NCI-H1930 (cell line): Measurements from ENCODE around the gene SLC16A3.

Experiments
- DNase-seq, 2 experiments: peaks; one replicate each; lab custom pipeline; 2025; lab: John Stamatoyannopoulos, UW

SLC16A3 gene

DNA sequence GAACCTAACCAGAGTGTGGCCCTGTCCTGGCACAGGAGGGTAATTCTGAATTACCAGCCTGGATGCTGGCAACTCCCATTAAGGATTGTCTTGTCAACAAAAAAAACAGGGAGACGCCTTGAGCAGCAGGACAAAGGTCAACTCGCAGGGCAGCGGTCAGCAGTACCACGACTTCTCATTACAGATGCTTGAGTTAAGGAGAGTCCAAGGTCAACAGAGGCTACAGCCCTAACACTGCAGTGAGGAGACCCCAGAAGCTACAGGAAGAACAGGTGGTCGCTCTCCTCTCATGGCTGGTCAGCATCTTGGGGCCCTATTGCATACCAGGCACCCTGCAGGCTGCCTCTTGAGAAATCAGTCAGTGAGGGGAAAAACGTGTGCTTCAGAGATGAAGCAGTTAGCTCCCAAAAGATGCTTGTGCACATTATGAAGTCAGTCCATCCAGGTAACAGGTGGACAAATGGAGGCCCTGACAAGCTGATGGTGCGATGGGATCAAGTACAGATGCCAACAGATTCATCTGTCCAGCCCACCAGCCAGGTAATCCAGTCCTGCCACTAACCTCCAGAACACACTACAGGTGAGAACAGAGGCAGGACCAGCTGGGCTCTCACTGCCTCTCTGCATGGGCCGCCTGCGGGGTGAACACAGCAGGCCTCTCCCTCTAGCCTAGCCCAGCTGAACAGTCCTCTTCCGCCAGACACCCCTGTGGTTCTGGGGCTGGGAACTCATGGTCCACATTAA is 40.5 kb downstream of the SLC16A3 start:
- DNase-seq, result no peak

GRCh38 chr17:82269882-82270500 is 41.1 kb downstream of the SLC16A3 start:
- no peak for DNase-seq

DNA sequence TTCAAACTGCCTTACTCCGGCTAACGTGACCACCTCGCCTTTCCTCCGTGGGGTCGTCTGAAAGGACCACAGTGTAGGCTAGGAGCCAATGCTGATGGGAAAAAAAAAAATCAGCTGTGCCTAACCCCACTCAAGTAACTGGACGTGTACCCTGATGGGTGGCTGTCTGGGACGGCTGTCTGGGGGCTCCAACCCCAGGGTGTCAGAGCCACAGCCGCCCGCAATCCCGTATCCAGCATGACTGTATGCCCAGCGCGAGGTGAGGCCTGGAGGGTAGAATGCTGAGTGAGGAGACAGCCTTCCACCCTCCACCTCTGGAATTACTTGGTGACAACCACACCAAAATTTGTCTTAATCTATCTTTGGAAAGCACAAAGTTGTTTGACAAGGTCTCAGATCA is 41.8 kb downstream of the SLC16A3 start:
- DNase-seq, result no peak

DNA sequence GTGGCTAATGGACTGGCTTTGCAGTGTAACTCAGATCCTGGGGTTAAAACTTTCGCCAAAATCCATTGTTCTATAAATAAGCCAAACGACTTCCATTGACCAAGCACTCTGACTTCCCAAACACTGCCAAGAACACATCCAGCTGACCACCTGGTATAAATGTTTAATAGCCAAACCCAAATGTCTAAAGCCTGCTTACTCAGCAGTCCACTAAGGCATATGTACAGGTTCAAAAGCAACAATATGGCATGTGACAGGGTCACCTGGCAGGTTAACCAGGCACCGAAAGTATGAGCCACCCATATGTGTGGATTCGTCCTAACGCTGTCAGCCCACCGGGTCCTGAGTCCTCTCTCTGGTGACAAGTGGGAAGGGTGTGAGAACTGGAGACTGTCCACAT is 42.6 kb downstream of the SLC16A3 start:
- no peak for DNase-seq

- DNase-seq, result no peak
These were observed 43.9 kb downstream of the SLC16A3 start for GRCh38 chr17:82272495-82273326.

GRCh38 chr17:82273327-82274133 is 44.7 kb downstream of the SLC16A3 start, which contains the start of gene CSNK1D:
Gene CSNK1D (minus strand): TSS chr17:82273700. CDS start chr17:82273381, 319 bp downstream.
- peak; percentile 73 to 91 for DNase-seq

- DNase-seq, result no peak
These were observed 45.5 kb downstream of the SLC16A3 start for GRCh38 chr17:82274134-82275020.

DNA sequence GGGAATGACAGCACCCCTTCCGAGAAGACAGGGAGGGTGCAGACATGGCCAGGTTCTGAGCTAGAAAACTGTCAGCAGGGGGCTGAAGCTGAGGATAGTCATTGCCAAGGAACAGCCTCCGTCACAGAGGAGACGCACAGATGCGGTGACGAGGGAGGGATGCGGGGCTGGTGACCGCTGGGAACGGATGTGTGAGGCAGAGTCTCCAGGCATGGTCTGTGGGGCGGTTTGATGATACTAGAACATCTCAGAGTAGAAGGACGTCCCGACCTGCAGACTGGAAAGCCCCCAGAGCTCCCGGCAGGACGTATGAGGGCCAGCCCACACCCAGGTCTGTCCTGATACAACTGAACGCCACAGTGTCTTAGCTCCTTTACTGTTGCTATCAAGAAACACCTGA is 46.5 kb downstream of the SLC16A3 start:
- no peak for DNase-seq

GRCh38 chr17:82276938-82277337 is 48.1 kb downstream of the SLC16A3 start:
- no peak for DNase-seq

DNA sequence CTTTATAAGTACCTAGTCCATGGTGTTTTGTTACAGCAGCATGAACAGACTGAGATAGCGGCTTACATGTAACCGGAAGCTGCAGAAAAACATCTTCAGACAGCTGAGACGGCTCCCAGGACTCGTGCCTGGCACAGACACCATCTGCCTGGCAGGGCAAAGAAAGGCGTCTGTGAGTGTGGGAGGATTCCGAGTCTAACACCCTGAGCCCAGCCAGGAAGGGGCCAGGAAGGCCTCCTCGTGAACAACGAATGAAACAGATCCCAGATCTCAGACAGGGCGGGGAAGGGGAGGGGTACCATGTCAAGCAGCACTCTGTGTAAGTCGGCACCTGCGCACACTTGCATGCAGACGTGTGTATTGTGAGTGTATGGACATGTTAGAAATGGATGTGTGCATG is 49.0 kb downstream of the SLC16A3 start:
- DNase-seq, result no peak

GRCh38 chr17:82278308-82278707 is 49.5 kb downstream of the SLC16A3 start:
- DNase-seq, result no peak

DNA sequence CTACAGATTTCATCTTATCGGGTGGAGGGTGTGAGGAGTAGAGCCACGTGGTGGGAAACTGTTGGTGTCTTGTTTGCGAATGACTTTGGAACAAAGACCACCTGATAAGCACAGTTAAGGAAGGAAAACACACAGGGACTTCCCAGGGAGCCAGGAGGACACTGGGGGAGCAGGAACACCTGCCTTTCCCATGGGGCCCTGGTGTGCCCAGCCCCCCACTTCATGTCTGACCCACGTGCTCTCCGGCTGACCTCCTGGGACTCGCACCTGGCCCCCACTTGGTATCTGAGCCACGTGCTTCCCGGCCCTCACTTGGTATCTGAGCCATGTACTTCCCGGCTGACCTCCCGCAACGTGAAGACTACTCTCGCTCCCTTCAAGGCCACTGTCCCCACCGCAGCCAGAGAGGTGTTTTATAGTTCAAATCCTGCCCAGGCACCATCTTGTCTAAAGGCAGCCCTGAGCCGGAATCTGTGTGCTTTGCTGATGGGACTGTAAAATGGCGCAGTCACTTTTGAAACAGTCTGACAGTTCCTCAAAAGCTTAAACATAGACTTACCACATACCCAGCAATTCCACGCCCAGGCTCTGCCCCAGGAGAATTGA is 50.0 kb downstream of the SLC16A3 start:
- no peak for DNase-seq

- no peak for DNase-seq
These were observed 51.7 kb downstream of the SLC16A3 start for GRCh38 chr17:82280537-82280936.

DNA sequence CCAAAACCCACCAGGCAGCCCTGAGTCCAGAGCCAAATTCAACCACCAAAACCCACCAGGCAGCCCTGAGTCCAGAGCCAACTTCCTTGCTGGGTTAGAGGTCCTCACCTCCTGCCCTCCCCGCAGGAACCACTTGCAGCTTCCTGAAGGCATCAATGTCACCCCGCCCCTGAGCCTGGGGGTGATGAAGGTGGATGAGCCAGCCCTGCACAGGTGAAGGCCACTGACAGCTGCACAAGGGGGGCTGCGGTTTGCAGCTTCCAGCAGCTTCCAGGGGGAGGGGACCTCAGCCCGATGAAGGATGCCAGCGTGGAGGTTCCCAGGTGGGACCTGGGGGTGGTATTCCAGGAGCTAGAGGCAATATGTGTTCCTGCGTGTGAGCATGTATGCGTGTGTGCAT is 52.2 kb downstream of the SLC16A3 start:
- DNase-seq, result no peak

GRCh38 chr17:82281502-82282238 is 52.8 kb downstream of the SLC16A3 start:
- DNase-seq, result no peak

DNA sequence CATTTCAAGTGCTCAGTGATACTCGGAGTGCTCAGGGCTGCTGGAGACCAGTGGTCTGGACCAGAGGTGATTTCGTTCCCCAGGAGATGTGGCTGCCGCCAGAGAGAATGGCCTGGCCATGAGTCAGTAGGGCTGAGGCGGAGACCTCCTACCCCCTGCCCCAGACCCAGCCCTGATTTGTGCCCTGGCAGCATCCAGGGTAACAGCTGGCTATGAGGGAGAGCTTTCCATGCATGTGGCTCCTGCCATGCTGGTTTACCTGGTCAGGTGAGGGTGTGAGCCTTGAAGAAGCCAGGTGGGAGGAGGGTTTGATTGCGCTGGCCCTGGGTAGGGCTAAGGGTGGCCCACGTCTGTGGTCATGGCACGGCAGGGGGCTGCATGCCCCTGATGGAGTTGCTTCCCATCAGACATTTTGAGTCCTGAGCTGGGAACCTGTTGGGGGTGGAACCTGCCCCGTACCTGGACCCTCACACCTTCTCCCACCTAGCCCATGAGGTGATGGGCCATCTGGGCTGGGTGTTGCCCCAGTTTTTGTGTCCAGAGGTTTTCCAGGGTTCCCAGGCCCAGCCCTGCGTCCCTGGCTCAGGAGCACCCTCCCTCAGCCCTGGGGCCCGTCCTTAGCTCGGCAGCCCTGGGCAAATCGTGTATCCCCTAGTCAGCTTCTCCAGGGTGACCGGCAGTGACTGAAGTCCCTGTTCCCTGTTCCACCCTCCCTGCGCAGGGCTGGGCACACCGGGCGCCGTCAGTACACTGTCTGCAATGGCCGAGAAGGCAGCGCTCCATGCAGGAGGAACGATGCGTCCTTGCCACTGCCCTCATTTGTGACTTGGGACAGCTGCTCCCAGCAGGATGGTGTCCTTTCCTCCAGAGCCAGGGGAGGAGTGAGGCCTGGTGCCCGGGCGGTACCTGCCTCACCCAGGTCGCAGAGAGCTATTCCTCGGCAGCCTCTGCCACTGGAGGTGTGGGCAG is 53.7 kb downstream of the SLC16A3 start:
- DNase-seq, result no peak

GRCh38 chr17:82283208-82283749 is 54.4 kb downstream of the SLC16A3 start:
- no peak for DNase-seq

GRCh38 chr17:82285141-82285540 is 56.3 kb downstream of the SLC16A3 start:
- DNase-seq, result no peak
